Gastroesophageal sphincter (tissue), 3 donors: ENCODE results near the gene IL17RA.

Experiments used
- CTCF ChIP-seq, 4 experiments: fragments of 200-600 bp in 2 of 4; fragments of 450-650 bp in 2 of 4; sonication (generic) in 1 of 4; IDR thresholded peaks; one replicate each; pipeline ENCODE4 v1.5.1; 2017 to 2019; ENCODE audit warnings: antibody characterized with exemption in 4 of 4, mild to moderate bottlenecking in 2 of 4, moderate library complexity in 2 of 4
- POLR2A ChIP-seq, 2 donors: fragments of 450-650 bp; IDR thresholded peaks; one replicate each; pipeline ENCODE4 v1.6.1; 2017; ENCODE audit warnings: antibody characterized with exemption in 2 of 2, mild to moderate bottlenecking in 2 of 2, moderate library complexity in 1 of 2
- POLR2AphosphoS5 ChIP-seq: sonication (generic); formaldehyde crosslinking; IDR thresholded peaks from one replicate; pipeline ENCODE4 v1.6.1; 2017; ENCODE audit warnings: antibody characterized with exemption

GRCh38 chr22:17105143-17106129, 20.6 kb downstream of the IL17RA start:
- TF ChIP-seq CTCF (IDR thresholded peaks at IDR 0.05) (no peak), POLR2A (IDR thresholded peaks at IDR 0.05) (no peak), POLR2AphosphoS5 (no peak)
